Stimulated activated CD8-positive, alpha-beta memory T cell treated with anti-CD3 and anti-CD28 coated beads, Interleukin-4, amount 100 ng/mL, for 4 hours (primary cell): ENCODE measurements around the gene WDFY2.

Source experiments
- DNase-seq, 2 donors: peaks; one replicate each; pipeline ENCODE4 v3.0.0-alpha.2; 2020; ENCODE audit warnings: low read depth in 2 of 2, low spot score in 1 of 2

Gene WDFY2

GRCh38 chr13:51697181-51697580 is 112.9 kb downstream of the WDFY2 start:
- DNase-seq = no peak

GRCh38 chr13:51697855-51698254 is 113.6 kb downstream of the WDFY2 start:
- no peak for DNase-seq

GRCh38 chr13:51698352-51698751 is 114.1 kb downstream of the WDFY2 start:
- no peak for DNase-seq

GRCh38 chr13:51704399-51705313 is 120.4 kb downstream of the WDFY2 start:
- DNase-seq = no peak

GRCh38 chr13:51707461-51707860 is 123.2 kb downstream of the WDFY2 start:
- no peak for DNase-seq

- DNase-seq = no peak
Observed at GRCh38 chr13:51713807-51714206, 129.5 kb downstream of the WDFY2 start.

GRCh38 chr13:51714663-51715168 is 130.5 kb downstream of the WDFY2 start:
- no peak for DNase-seq

- DNase-seq = no peak
Observed at GRCh38 chr13:51715613-51716012, 131.4 kb downstream of the WDFY2 start.

GRCh38 chr13:51717786-51718398 is 133.6 kb downstream of the WDFY2 start:
- no peak for DNase-seq

- DNase-seq = no peak
Observed at GRCh38 chr13:51719394-51719793, 135.1 kb downstream of the WDFY2 start.

GRCh38 chr13:51721496-51721895 is 137.2 kb downstream of the WDFY2 start:
- no peak for DNase-seq

- DNase-seq = no peak
Observed at GRCh38 chr13:51723529-51723928, 139.3 kb downstream of the WDFY2 start.

GRCh38 chr13:51724721-51725120 is 140.5 kb downstream of the WDFY2 start:
- DNase-seq = no peak

- DNase-seq = no peak
Observed at GRCh38 chr13:51726446-51727193, 142.4 kb downstream of the WDFY2 start.

GRCh38 chr13:51727634-51728274 is 143.5 kb downstream of the WDFY2 start:
- DNase-seq = no peak

- DNase-seq = no peak
Observed at GRCh38 chr13:51728275-51728673, 144.0 kb downstream of the WDFY2 start.

- DNase-seq = no peak
Observed at GRCh38 chr13:51728972-51729371, 144.7 kb downstream of the WDFY2 start.

GRCh38 chr13:51729866-51730553 is 145.7 kb downstream of the WDFY2 start:
- no peak for DNase-seq

GRCh38 chr13:51730927-51731326 is 146.7 kb downstream of the WDFY2 start:
- no peak for DNase-seq

- DNase-seq = no peak
Observed at GRCh38 chr13:51731759-51732158, 147.5 kb downstream of the WDFY2 start.
